VCaP (cell line): ENCODE data around the gene FIBCD1.

Experiments
- H3K27ac ChIP-seq: fragments of 450-650 bp; 2 replicates; pipeline ENCODE4 v1.5.1; 2017
- TF ChIP-seq, protein P1 (sequence below): fragments of 450-650 bp; conservative IDR thresholded peaks from 2 replicates; pipeline ENCODE4 v1.5.1; 2017; ENCODE audit warnings: mild to moderate bottlenecking, moderate library complexity

Gene FIBCD1

DNA sequence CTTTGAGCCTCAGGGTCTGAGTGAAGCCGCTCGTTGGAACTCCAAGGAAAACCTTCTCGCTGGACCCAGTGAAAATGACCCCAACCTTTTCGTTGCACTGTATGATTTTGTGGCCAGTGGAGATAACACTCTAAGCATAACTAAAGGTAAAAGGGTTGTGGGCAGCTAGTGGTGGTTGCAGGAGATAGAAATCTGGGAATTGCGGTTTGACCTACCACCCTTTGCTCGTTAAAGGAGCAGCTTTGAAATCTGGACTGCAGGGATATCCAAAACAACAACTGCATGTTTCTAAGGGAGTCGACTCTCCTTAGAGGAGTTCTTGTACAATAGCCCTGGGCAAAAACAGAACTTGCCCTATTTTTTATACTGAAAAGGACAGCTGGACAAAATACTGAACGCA is 85.0 kb downstream of the FIBCD1 start:
- no peak overlapping the region for H3K27ac ChIP-seq
- TF ChIP-seq, protein P1, sequence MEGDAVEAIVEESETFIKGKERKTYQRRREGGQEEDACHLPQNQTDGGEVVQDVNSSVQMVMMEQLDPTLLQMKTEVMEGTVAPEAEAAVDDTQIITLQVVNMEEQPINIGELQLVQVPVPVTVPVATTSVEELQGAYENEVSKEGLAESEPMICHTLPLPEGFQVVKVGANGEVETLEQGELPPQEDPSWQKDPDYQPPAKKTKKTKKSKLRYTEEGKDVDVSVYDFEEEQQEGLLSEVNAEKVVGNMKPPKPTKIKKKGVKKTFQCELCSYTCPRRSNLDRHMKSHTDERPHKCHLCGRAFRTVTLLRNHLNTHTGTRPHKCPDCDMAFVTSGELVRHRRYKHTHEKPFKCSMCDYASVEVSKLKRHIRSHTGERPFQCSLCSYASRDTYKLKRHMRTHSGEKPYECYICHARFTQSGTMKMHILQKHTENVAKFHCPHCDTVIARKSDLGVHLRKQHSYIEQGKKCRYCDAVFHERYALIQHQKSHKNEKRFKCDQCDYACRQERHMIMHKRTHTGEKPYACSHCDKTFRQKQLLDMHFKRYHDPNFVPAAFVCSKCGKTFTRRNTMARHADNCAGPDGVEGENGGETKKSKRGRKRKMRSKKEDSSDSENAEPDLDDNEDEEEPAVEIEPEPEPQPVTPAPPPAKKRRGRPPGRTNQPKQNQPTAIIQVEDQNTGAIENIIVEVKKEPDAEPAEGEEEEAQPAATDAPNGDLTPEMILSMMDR, result no peak

DNA sequence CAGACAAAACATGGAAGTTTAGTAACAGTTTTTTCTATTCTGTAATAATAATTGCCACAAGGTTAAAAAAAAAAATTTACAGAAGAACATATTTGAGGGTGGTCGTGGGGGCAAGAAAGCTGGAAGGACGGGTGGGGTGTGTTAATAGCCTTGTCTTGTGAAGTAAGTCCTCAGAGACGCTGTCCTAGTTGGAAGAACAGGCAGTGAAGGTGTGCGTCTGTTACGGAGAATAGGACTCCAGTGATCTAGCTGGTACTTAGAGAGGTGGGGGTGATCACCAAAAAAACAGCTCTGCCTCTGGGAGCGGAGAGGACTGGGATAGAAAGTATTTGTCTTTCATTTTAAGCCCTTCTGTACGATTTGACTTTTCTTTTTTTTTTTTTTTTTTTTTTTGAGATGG is 86.2 kb downstream of the FIBCD1 start:
- no peak overlapping the region for H3K27ac ChIP-seq
- TF ChIP-seq, protein P1, result no peak
